Upper lobe of left lung (tissue), 6 donors: Measurements from ENCODE around the gene TP53BP1. TPM values are rescaled to one million over a fixed set of nuclear protein-coding genes. Genes with fewer than 3 reads are reported as not detected.

Source experiments
- ATAC-seq, 2 donors: fragments of 200-7000 bp; cut with Tn5 transposase; one replicate each; pipeline ENCODE4 v1.9.1; 2022; ENCODE audit warnings: mild to moderate bottlenecking in 2 of 2, moderate library complexity in 2 of 2; ENCODE audit not compliant: low FRiP score in 2 of 2
- DNase-seq, 2 donors: peaks; one replicate each; pipeline ENCODE4 v3.0.0-alpha.2; 2019 to 2020
- H3K27ac ChIP-seq, 4 donors: fragments of 200-600 bp; sonication (generic); one replicate each; pipeline ENCODE4 v1.5.1; 2016 to 2019
- H3K27me3 ChIP-seq, 4 donors: fragments of 200-600 bp; sonication (generic); one replicate each; pipeline ENCODE4 v1.5.1; 2017 to 2019
- H3K36me3 ChIP-seq, 4 donors: fragments of 200-600 bp; sonication (generic); one replicate each; pipeline ENCODE4 v1.5.1; 2016 to 2019
- H3K4me1 ChIP-seq, 4 donors: fragments of 200-600 bp; sonication (generic); one replicate each; pipeline ENCODE4 v1.5.1; 2018 to 2019
- H3K4me3 ChIP-seq, 4 donors: fragments of 200-600 bp; sonication (generic); one replicate each; pipeline ENCODE4 v1.5.1; 2017 to 2019; ENCODE audit warnings: mild to moderate bottlenecking in 2 of 4, moderate library complexity in 1 of 4
- H3K9me3 ChIP-seq, 4 donors: fragments of 200-600 bp; sonication (generic); one replicate each; pipeline ENCODE4 v1.5.1; 2018 to 2019
- EP300 ChIP-seq, 4 donors: sonication (generic); formaldehyde crosslinking; IDR thresholded peaks; one replicate each; pipeline ENCODE4 v1.5.1; 2017; ENCODE audit warnings: antibody characterized with exemption in 4 of 4, control low read depth in 2 of 4
- POLR2A ChIP-seq, 4 donors: fragments of 450-650 bp; IDR thresholded peaks; one replicate each; pipeline ENCODE4 v1.5.1; 2016 to 2017; ENCODE audit warnings: antibody characterized with exemption in 4 of 4, mild to moderate bottlenecking in 2 of 4
- POLR2AphosphoS5 ChIP-seq, 2 donors: sonication (generic); formaldehyde crosslinking; IDR thresholded peaks; one replicate each; pipeline ENCODE4 v1.5.1; 2017; ENCODE audit warnings: antibody characterized with exemption in 2 of 2
- WGBS, 2 donors: methylation state at CpG; one replicate each; pipeline ENCODE4 v1.1.5; 2017 to 2018; 5-methylcytosine and 5-hydroxymethylcytosine counted together
- total RNA-seq, 6 donors: library from RNA; depleted of rRNA in 4 of 6; stranded (reverse); fragments of >200 nt in 4 of 6; gene quantifications; one replicate each; pipeline versions ENCODE4 v1.1.0 to v1.2.1, GENCODE V29; 2016 to 2021
- TF ChIP-seq, protein P1 (sequence below), 6 experiments: fragments of 450-650 bp in 4 of 6; fragments of 200-600 bp in 2 of 6; sonication (generic) in 2 of 6; IDR thresholded peaks; one replicate each; pipeline ENCODE4 v1.5.1; 2016 to 2019; ENCODE audit warnings: antibody characterized with exemption in 6 of 6
- donor health status: DM: no; HTN: no; CAD: no; lungs with moderate emphysema.
- donor health status: DM: no; HTN: yes; CAD: no; lungs with severe emphysema.

TP53BP1 gene
- total RNA-seq, 6 donors from 2014 or later, result 19.3 to 122 (median 28.7) TPM

GRCh38 chr15:43412096-43412495 is 80.9 kb downstream of the TP53BP1 start:
- Histone ChIP-seq H3K9me3 (no peaks in the 10 kb centered on the region), H3K36me3 (peaks cover 18 to 94% (median 47%) of the 10 kb centered on the region in 4 donors), H3K27me3 (no peaks in the 10 kb centered on the region), H3K4me1 (no peaks in the 10 kb centered on the region), H3K27ac (no peak overlapping the region), H3K4me3 (no peak overlapping the region)
- 88 to 100% methylated on average over 1 of the region's 1 CpG for WGBS, 2 donors
- no peak for DNase-seq
- ATAC-seq, result no peak
- TF ChIP-seq POLR2AphosphoS5 (IDR thresholded peaks at IDR 0.05), result no peak
- TF ChIP-seq, protein P1, sequence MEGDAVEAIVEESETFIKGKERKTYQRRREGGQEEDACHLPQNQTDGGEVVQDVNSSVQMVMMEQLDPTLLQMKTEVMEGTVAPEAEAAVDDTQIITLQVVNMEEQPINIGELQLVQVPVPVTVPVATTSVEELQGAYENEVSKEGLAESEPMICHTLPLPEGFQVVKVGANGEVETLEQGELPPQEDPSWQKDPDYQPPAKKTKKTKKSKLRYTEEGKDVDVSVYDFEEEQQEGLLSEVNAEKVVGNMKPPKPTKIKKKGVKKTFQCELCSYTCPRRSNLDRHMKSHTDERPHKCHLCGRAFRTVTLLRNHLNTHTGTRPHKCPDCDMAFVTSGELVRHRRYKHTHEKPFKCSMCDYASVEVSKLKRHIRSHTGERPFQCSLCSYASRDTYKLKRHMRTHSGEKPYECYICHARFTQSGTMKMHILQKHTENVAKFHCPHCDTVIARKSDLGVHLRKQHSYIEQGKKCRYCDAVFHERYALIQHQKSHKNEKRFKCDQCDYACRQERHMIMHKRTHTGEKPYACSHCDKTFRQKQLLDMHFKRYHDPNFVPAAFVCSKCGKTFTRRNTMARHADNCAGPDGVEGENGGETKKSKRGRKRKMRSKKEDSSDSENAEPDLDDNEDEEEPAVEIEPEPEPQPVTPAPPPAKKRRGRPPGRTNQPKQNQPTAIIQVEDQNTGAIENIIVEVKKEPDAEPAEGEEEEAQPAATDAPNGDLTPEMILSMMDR (IDR thresholded peaks at IDR 0.05), result no peak
- TF ChIP-seq POLR2A (IDR thresholded peaks at IDR 0.05), result no peak
- no peak for TF ChIP-seq EP300 (IDR thresholded peaks at IDR 0.05)

DNA sequence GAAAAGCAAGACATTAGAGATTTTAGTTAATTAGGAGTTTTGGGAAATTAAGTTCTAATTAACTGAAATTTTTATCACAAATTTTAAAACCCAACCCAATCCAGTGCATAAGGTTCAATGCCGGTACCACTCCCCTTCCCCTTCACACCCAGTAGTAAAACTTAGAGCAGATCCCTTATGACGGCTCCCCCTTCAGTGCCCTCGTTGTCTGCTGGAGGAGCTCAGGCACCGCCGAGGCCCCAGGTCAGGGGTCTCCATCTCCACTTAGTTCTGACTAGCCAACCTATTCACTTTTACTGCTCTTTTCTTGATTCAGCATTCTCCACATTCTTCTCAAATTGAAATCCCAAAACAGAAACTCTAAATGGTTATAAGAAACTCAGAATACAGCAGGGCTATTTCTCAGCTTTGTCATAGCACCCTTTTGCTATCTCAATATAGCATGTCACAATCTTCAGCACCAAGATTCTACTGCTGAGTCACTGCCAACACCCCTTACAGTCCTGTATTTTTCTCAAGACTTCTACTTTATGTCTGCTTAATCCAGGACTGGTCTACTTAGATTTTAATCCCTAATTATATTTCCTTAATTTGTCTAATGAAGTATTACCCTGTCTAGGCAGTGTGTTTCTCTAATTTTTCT is 82.3 kb downstream of the TP53BP1 start:
- no peak overlapping the region for H3K4me3 ChIP-seq
- H3K4me1 ChIP-seq, result no peaks in the 10 kb centered on the region
- H3K36me3 ChIP-seq, result peaks cover 27 to 96% (median 50%) of the 10 kb centered on the region in 4 donors
- WGBS, 2 donors, result 90% methylated on average over 5 of the region's 5 CpGs
- H3K9me3 ChIP-seq, result no peaks in the 10 kb centered on the region
- no peak for ATAC-seq
- peak in 1 of 2 donors; percentile 22 for DNase-seq
- no peaks in the 10 kb centered on the region for H3K27me3 ChIP-seq
- TF ChIP-seq, protein P1 (IDR thresholded peaks at IDR 0.05), result no peak
- TF ChIP-seq POLR2AphosphoS5 (IDR thresholded peaks at IDR 0.05) (no peak), POLR2A (IDR thresholded peaks at IDR 0.05) (no peak), EP300 (IDR thresholded peaks at IDR 0.05) (no peak)
- no peak overlapping the region for H3K27ac ChIP-seq

DNA sequence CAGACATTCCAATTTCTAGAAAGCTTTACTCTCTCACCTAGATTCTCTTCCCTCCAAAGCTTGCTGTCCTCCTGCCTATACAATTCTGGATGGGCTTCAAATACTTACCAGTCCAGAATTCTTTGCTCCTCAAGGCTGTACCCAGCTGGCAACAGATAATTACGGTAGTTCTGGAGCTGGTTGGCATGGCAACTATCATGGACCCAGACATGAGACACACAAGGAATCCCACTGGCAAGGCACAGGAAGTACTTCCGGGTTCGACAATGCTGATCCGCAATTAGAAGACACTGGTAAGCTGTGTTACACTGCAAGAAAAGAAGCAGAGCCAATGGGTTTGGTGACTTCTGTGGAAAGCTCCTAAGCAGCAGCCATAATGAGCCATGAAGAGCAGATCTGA is 84.2 kb downstream of the TP53BP1 start:
- WGBS, 2 donors, result 94 to 96% methylated on average over 4 of the region's 4 CpGs
- H3K27me3 ChIP-seq, result no peaks in the 10 kb centered on the region
- ATAC-seq, result no peak
- no peak for DNase-seq
- no peaks in the 10 kb centered on the region for H3K9me3 ChIP-seq
- TF ChIP-seq POLR2AphosphoS5 (IDR thresholded peaks at IDR 0.05) (no peak), POLR2A (IDR thresholded peaks at IDR 0.05) (no peak), EP300 (IDR thresholded peaks at IDR 0.05) (no peak)
- TF ChIP-seq, protein P1 (IDR thresholded peaks at IDR 0.05), result no peak
- no peak overlapping the region for H3K27ac ChIP-seq
- H3K4me1 ChIP-seq, result no peaks in the 10 kb centered on the region
- H3K36me3 ChIP-seq, result peaks cover 39 to 96% (median 55%) of the 10 kb centered on the region in 4 donors
- H3K4me3 ChIP-seq, result no peak overlapping the region

GRCh38 chr15:43406808-43407207 is 86.1 kb downstream of the TP53BP1 start:
- Histone ChIP-seq H3K9me3 (no peaks in the 10 kb centered on the region), H3K36me3 (peaks cover 45 to 96% (median 68%) of the 10 kb centered on the region in 4 donors), H3K4me3 (no peak overlapping the region), H3K27me3 (no peaks in the 10 kb centered on the region), H3K4me1 (no peaks in the 10 kb centered on the region), H3K27ac (no peak overlapping the region)
- TF ChIP-seq EP300 (IDR thresholded peaks at IDR 0.05) (no peak), POLR2AphosphoS5 (IDR thresholded peaks at IDR 0.05) (no peak), POLR2A (IDR thresholded peaks at IDR 0.05) (no peak)
- TF ChIP-seq, protein P1 (IDR thresholded peaks at IDR 0.05), result no peak
- ATAC-seq (no peak), DNase-seq (no peak)
- 87 to 91% methylated on average over 2 of the region's 2 CpGs for WGBS, 2 donors

GRCh38 chr15:43406189-43406588 is 86.8 kb downstream of the TP53BP1 start:
- no peak for ATAC-seq
- no peaks in the 10 kb centered on the region for H3K9me3 ChIP-seq
- H3K4me1 ChIP-seq, result no peaks in the 10 kb centered on the region
- no peaks in the 10 kb centered on the region for H3K27me3 ChIP-seq
- DNase-seq, result no peak
- no peak overlapping the region for H3K27ac ChIP-seq
- no peak overlapping the region for H3K4me3 ChIP-seq
- 86 to 87% methylated on average over 2 of the region's 2 CpGs for WGBS, 2 donors
- peaks cover 45 to 98% (median 73%) of the 10 kb centered on the region in 4 donors for H3K36me3 ChIP-seq
- TF ChIP-seq, protein P1 (IDR thresholded peaks at IDR 0.05), result no peak
- no peak for TF ChIP-seq POLR2A (IDR thresholded peaks at IDR 0.05)
- TF ChIP-seq POLR2AphosphoS5 (IDR thresholded peaks at IDR 0.05), result no peak
- no peak for TF ChIP-seq EP300 (IDR thresholded peaks at IDR 0.05)
